GM19023 (cell line): Measurements from ENCODE around the gene TRPC1.

Experiments used
- ATAC-seq: cut with Tn5 transposase; IDR thresholded peaks from one replicate; pipeline ENCODE4 v1.9.1; 2021; ENCODE audit warnings: mild to moderate bottlenecking, moderate library complexity; ENCODE audit not compliant: unreplicated experiment

The TRPC1 gene

GRCh38 chr3:142828703-142829305 is 105.0 kb downstream of the TRPC1 start:
- ATAC-seq: peak; percentile 97

DNA sequence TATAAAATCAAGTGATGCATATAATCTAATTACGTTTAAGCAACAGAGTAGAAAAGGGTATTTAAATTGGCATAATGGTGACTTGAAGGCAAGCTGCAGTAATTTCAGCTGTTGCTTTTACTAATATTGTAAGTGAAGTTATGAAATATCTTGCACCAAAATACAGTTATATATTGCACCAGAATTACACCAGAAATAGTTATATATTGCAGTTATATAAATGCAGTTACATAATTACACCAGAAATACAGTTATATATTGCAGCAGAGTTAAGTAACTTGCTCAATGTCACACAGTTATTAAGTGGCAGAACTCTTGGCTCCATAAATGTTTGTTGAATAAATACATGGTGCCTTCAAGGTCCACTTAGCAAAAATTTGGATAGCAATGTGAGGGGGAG is 113.7 kb downstream of the TRPC1 start:
- ATAC-seq: no peak

- no peak for ATAC-seq
Observed at GRCh38 chr3:142839831-142840230, 116.0 kb downstream of the TRPC1 start.

- ATAC-seq: no peak
Observed at GRCh38 chr3:142844339-142844977, 120.6 kb downstream of the TRPC1 start.

DNA sequence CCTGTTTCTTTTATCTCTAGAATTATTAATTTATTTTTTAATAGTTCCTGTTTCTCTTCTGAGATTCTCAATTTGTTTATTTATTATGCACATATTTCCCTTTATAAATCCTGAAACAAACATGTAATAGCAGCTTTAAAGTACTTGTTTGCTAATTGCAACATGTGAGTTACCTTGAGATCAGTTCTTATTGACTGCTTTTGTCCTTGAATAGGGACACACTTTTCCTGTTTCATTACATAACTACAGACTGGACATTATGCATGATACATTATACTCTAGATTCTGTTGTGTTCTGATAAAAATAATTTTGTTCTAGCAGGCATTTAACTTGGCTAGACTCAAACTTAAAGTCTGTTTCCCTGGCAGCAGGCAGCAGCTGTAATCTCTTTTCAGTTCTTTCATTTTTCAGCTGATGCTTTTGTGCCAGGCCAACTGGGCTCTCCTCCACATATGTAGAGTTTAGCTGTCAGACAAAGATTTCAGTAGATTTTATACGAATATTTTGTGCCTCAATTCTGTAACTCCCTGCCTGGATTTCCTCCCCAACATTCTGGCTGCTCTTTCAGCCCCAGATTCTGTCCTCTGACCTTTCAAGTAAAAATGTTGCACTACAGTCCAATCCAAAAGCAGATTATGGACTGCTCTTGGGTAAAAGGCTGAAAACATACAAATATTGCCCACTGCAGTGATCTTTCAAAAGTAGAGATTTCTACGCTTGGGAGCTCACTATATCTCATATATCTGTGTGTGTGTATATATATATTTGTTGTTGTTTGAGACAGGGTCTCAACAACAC is 123.1 kb downstream of the TRPC1 start:
- ATAC-seq: no peak

DNA sequence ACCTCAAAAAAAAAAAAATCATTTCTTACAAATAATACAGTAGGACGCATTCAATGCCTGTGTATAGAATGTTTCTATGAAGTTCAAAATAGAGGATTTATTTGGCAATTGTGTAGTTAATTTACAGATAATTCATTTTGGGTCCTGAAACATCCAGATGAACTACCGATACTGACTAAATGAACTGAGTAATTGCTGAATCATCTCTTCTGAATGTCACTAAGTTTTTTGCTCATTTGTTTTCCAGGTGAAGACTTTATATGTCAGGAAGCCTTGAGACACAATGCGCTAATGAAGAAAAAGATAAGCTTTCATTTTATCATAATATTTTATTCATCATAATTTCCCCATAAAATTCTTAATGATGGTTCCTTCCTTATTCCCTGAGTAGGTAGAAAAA is 125.3 kb downstream of the TRPC1 start:
- no peak for ATAC-seq

DNA sequence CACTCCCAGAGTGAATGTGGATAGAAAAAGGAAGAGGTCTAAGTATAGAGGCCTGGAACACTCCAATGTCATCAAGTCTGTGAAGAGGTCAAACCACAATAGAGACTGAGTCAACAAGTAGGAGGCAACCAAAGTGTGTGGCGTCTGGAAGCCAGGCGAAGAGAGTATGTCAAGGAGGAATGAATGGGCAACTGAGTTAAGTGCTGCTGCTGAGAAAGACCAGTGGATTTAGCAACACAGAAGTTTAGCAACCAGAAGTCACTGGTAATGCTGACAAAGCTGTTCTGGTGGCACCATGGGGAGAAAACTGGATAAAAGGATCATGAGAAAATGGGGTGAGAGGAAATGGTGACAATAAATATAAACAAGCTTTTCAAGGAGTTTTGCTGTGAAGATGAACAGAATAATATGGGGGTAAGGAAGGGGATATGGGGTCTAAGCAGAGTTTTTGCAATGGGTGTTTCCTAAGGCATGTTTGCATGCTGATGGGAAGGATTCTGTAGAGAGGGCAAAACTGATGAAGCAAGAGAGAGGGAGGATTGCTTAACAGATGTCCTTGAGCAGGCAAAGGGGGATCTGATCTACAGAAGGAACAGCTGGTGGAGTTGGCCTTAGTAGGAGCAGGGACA is 126.7 kb downstream of the TRPC1 start:
- ATAC-seq: no peak

DNA sequence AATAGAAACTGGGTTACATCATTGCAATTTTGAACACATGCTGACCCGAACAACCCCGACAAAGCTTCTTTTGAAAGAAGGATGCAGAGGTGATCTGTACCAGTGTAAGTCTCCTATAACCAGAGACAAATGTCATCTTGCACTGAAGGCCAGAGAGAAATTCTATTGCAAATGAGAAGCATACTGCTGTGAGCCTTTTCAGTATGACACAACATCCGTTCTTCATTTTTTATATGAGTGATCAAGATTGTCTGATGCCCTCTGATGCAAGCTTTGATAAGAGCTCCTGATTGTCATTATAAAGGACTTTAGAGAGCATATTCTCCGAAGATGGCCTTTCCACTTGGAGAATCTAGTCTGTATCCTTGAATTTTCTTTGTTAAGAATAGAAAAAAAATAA is 128.2 kb downstream of the TRPC1 start:
- ATAC-seq: no peak

- no peak for ATAC-seq
Observed at GRCh38 chr3:142853270-142854168, 129.7 kb downstream of the TRPC1 start.

GRCh38 chr3:142857056-142857455 is 133.2 kb downstream of the TRPC1 start:
- no peak for ATAC-seq
